GM19328 (cell line): Measurements from ENCODE around the gene BET1.

Experiments
- ATAC-seq: cut with Tn5 transposase; IDR thresholded peaks from one replicate; pipeline ENCODE4 v1.9.1; 2021; ENCODE audit warnings: mild to moderate bottlenecking, moderate library complexity; ENCODE audit not compliant: unreplicated experiment

Gene BET1

GRCh38 chr7:93960986-93961385 is 43.2 kb downstream of the BET1 start:
- ATAC-seq: no peak

GRCh38 chr7:93958651-93959050 is 45.5 kb downstream of the BET1 start:
- ATAC-seq: no peak

GRCh38 chr7:93958216-93958615 is 45.9 kb downstream of the BET1 start:
- ATAC-seq: no peak

- no peak for ATAC-seq
Observed at GRCh38 chr7:93957767-93958166, 46.4 kb downstream of the BET1 start.

GRCh38 chr7:93955304-93955703 is 48.9 kb downstream of the BET1 start:
- no peak for ATAC-seq

GRCh38 chr7:93949423-93949822 is 54.7 kb downstream of the BET1 start:
- no peak for ATAC-seq

- no peak for ATAC-seq
Observed at GRCh38 chr7:93948873-93949272, 55.3 kb downstream of the BET1 start.

- no peak for ATAC-seq
Observed at GRCh38 chr7:93948106-93948505, 56.0 kb downstream of the BET1 start.

- no peak for ATAC-seq
Observed at GRCh38 chr7:93945756-93946535, 58.2 kb downstream of the BET1 start.

GRCh38 chr7:93945083-93945482 is 59.1 kb downstream of the BET1 start:
- no peak for ATAC-seq

GRCh38 chr7:93944673-93945072 is 59.5 kb downstream of the BET1 start:
- no peak for ATAC-seq

- no peak for ATAC-seq
Observed at GRCh38 chr7:93943816-93944540, 60.2 kb downstream of the BET1 start.
